Measurements from ENCODE around the gene TCP1.
"Not testable (repeated sequence)": the region's sequence is repeated elsewhere in the genome, so short reads cannot be mapped to it uniquely, and the experiment has no call there.

The TCP1 gene

GRCh38 chr6:159754401-159754800, 35.0 kb downstream of the TCP1 start:
- no peak overlapping the region for H3K4me3 ChIP-seq (ENCODE audit: low read depth, low read length)
- TF ChIP-seq, protein P1, sequence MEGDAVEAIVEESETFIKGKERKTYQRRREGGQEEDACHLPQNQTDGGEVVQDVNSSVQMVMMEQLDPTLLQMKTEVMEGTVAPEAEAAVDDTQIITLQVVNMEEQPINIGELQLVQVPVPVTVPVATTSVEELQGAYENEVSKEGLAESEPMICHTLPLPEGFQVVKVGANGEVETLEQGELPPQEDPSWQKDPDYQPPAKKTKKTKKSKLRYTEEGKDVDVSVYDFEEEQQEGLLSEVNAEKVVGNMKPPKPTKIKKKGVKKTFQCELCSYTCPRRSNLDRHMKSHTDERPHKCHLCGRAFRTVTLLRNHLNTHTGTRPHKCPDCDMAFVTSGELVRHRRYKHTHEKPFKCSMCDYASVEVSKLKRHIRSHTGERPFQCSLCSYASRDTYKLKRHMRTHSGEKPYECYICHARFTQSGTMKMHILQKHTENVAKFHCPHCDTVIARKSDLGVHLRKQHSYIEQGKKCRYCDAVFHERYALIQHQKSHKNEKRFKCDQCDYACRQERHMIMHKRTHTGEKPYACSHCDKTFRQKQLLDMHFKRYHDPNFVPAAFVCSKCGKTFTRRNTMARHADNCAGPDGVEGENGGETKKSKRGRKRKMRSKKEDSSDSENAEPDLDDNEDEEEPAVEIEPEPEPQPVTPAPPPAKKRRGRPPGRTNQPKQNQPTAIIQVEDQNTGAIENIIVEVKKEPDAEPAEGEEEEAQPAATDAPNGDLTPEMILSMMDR (conservative IDR thresholded peaks at IDR 0.05; ENCODE audit: low read depth, low read length): no peak
- DNase-seq (ENCODE audit: low read depth): no peak

- H3K4me3 ChIP-seq (ENCODE audit: low read depth, low read length): no peak overlapping the region
- no peak for DNase-seq (ENCODE audit: low read depth)
- TF ChIP-seq, protein P1 (conservative IDR thresholded peaks at IDR 0.05; ENCODE audit: low read depth, low read length): no peak
Measured at GRCh38 chr6:159753081-159753872, 36.1 kb downstream of the TCP1 start.

GRCh38 chr6:159751448-159751847, 38.0 kb downstream of the TCP1 start:
- TF ChIP-seq, protein P1 (conservative IDR thresholded peaks at IDR 0.05; ENCODE audit: low read depth, low read length): no peak
- H3K4me3 ChIP-seq (ENCODE audit: low read depth, low read length): no peak overlapping the region
- DNase-seq (ENCODE audit: low read depth): no peak

DNA sequence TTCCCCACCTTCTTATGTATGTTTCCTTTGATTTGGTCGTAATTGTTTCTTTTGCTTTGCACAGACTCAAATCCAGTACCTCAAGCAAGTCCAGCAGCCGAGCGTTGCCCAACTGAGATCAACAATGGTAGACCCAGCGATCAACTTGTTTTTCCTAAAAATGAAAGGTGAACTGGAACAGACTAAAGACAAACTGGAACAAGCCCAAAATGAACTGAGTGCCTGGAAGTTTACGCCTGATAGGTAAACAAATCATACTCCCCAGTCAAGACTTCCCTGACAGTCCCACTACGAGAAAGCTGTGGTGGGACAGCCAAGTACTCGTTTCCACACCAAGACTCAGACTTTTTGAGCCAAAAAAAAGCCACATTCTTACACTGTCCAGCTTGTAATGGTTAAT, 41.3 kb downstream of the TCP1 start:
- H3K4me3 ChIP-seq (ENCODE audit: low read depth, low read length): not testable (repeated sequence)

DNA sequence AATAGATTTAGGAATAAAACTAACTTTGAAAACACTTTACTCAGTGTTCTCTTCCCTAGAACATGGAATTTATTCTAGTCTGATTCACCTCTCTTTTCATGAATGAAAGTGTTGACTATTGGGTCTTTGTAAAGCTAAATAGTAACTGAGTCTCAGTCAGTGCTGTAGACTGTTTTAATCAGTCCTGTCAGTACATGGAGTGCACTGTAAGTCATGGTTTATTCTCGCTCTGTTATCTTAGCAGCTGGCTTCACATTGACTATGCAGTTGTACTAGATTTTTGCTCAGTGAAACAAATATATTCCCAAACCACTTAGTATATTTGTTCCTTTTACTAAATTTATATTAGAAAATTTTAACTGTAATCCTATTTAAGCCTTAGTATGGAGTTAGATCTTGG, 42.6 kb downstream of the TCP1 start:
- TF ChIP-seq, protein P1 (conservative IDR thresholded peaks at IDR 0.05; ENCODE audit: low read depth, low read length): no peak
- no peak overlapping the region for H3K4me3 ChIP-seq (ENCODE audit: low read depth, low read length)
- DNase-seq (ENCODE audit: low read depth): no peak

More for the DNA sequence above, 41.3 kb downstream of the TCP1 start:
- DNase-seq (ENCODE audit: low read depth): not testable (repeated sequence)

DNA sequence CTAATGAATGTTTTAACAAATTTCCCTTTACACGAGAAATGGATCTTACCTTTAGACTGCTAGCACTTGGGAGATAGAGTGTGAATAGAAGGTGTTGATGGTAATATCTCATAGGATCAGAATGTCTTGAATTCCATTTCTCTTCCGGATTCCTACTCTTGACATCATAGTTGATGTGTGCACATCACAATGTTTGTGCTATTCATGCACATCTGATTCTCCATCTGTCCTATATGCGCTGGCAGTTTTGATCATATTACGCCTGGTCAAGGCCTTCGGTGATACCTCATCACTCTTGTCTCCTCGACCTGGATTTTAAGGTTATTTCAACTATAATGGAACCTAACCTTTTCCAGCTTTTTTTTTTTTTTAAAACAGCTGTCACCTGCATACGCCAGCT, 44.3 kb downstream of the TCP1 start:
- TF ChIP-seq, protein P1 (conservative IDR thresholded peaks at IDR 0.05; ENCODE audit: low read depth, low read length): no peak
- DNase-seq (ENCODE audit: low read depth): peak; percentile 26
- H3K4me3 ChIP-seq (ENCODE audit: low read depth, low read length): no peak overlapping the region

- TF ChIP-seq, protein P1 (conservative IDR thresholded peaks at IDR 0.05; ENCODE audit: low read depth, low read length): no peak
- DNase-seq (ENCODE audit: low read depth): no peak
Measured at GRCh38 chr6:159742165-159742564, 47.2 kb downstream of the TCP1 start.

More at GRCh38 chr6:159742165-159742564, 47.2 kb downstream of the TCP1 start:
- no peak overlapping the region for H3K4me3 ChIP-seq (ENCODE audit: low read depth, low read length)

Measured in choroid plexus epithelial cell (primary cell).